Retinal pigment epithelial cell (primary cell): ENCODE data around the gene SHE.

Experiments used
- DNase-seq: peaks from one replicate; pipeline ENCODE4 v3.0.0-alpha.2; 2010; ENCODE audit warnings: low read depth
- H3K4me3 ChIP-seq: 2 replicates; pipeline ENCODE4 v1.5.1; 2011; ENCODE audit warnings: mild to moderate bottlenecking, low read length, control low read depth, moderate library complexity
- CTCF ChIP-seq: conservative IDR thresholded peaks from 2 replicates; pipeline ENCODE4 v1.5.1; 2011; ENCODE audit warnings: low read depth, low read length, control low read depth, inconsistent platforms

SHE gene

DNA sequence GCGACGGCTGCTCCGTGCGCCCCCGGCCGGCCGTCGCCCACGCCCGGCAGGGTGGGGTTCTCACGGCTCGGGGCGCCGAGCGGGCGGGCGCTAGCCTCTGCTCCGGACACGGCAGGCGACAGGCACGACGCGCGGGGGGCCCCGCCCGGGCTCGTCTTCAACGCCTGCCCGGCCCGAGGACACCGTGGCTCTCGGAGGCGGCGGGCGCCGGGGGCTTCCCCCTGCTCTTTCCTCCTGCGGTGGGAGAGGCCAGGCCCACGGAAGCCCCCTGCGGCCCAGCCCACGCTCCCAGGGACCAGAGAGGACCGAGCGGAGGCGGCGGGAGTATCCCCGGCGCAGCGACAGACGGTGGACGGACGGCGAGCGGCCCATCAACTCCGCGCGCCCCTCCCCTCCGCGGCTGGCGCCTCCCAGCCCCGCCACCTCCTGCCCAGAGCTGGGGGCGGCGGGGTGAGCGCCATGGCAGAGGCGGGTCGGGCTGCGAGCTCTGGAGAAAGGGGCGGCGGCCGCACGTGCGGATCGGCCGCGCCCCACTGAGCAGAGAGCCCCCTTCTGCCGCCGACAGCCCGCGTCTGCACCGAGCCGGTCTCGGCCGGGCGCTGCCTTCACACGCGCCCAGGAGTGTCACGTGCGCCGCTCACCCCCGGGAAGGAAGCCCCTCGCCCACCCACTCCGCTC is at the start of gene SHE, which contains the start of gene TDRD10:
Gene SHE (minus strand): TSS at position 347 of the 678 bp plus-strand sequence. CDS start 386 bp downstream, outside the sequence.
Gene TDRD10 (plus strand): TSS at position 154 of the 678 bp plus-strand sequence. CDS start 4,685 bp downstream, outside the sequence.
- no peak for DNase-seq
- no peak within 1 kb of the TSS for H3K4me3 ChIP-seq
- no peak for TF ChIP-seq CTCF

GRCh38 chr1:154551474-154551873 is 49.3 kb upstream of the SHE start:
- H3K4me3 ChIP-seq: no peak overlapping the region
- no peak for TF ChIP-seq CTCF
- no peak for DNase-seq

- TF ChIP-seq CTCF: no peak
- no peak for DNase-seq
- H3K4me3 ChIP-seq: no peak overlapping the region
These were observed 48.4 kb upstream of the SHE start for GRCh38 chr1:154550657-154551056.

- no peak for TF ChIP-seq CTCF
- H3K4me3 ChIP-seq: no peak overlapping the region
- DNase-seq: no peak
These were observed 47.9 kb upstream of the SHE start for GRCh38 chr1:154550070-154550469.

DNA sequence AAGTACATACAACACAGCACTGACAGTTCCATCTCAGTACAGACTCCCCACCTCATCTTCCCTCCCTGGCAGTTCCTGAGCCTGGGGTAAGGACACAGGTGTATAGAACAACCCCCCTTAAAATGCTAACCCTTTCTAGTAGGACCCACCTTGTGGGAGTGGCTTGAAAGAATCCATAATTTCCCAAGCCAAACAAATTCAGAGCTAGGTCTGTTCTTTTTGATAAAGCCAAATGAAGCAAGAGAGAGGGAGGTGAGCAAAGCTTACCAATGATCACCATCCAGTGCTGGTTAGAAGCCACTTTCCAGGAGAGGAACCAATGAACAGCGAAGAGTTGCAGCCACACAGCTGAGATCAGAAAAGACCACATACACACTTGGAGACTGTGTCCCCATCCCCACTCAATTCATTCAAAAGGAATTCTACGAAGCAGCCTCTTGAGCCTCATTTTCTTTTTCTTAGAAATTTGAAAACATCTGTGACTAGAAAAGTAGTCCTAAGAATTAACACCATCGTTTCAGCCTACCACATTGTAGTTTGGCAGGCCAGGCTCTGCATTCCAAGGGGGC is 47.1 kb upstream of the SHE start:
- DNase-seq: no peak
- no peak overlapping the region for H3K4me3 ChIP-seq
- TF ChIP-seq CTCF: no peak

GRCh38 chr1:154548028-154548427 is 45.8 kb upstream of the SHE start:
- no peak for DNase-seq
- no peak overlapping the region for H3K4me3 ChIP-seq
- no peak for TF ChIP-seq CTCF
